SJCRH30 (cell line): Measurements from ENCODE around the gene SLC15A4. TPM values are rescaled to one million over a fixed set of nuclear protein-coding genes. Genes with fewer than 3 reads are reported as not detected.

Experiments
- DNase-seq, 2 experiments: peaks; one replicate each; pipeline ENCODE4 v3.0.0-alpha.2; 2015 to 2020
- H3K27ac ChIP-seq: fragments of 250-450 bp; sonication (Bioruptor Pico); 2 replicates; pipeline ENCODE4 v1.5.1; 2020; ENCODE audit warnings: mild to moderate bottlenecking, moderate library complexity
- H3K27me3 ChIP-seq: fragments of 250-450 bp; sonication (Bioruptor Pico); 2 replicates; pipeline ENCODE4 v1.5.1; 2020; ENCODE audit warnings: mild to moderate bottlenecking, moderate library complexity
- H3K36me3 ChIP-seq: fragments of 250-450 bp; sonication (Bioruptor Pico); 2 replicates; pipeline ENCODE4 v1.5.1; 2020; ENCODE audit warnings: mild to moderate bottlenecking, moderate library complexity
- H3K4me1 ChIP-seq: fragments of 250-450 bp; sonication (Bioruptor Pico); 2 replicates; pipeline ENCODE4 v1.5.1; 2020; ENCODE audit warnings: mild to moderate bottlenecking, moderate library complexity
- H3K4me3 ChIP-seq: fragments of 250-450 bp; sonication (Bioruptor Pico); 2 replicates; pipeline ENCODE4 v1.5.1; 2020; ENCODE audit warnings: mild to moderate bottlenecking, moderate library complexity
- H3K9me3 ChIP-seq: fragments of 250-450 bp; sonication (Bioruptor Pico); replicated peaks from 2 replicates; pipeline ENCODE4 v1.5.1; 2020; ENCODE audit warnings: mild to moderate bottlenecking, moderate library complexity
- total RNA-seq: library from RNA; depleted of rRNA; stranded (reverse); fragments of >200 nt; shearing (Covaris generic); gene quantifications from 2 replicates; pipeline ENCODE4 v1.2.3, GENCODE V29; 2014

Gene SLC15A4
- total RNA-seq, 1 experiment from 2014 or later, result 20.6 TPM

DNA sequence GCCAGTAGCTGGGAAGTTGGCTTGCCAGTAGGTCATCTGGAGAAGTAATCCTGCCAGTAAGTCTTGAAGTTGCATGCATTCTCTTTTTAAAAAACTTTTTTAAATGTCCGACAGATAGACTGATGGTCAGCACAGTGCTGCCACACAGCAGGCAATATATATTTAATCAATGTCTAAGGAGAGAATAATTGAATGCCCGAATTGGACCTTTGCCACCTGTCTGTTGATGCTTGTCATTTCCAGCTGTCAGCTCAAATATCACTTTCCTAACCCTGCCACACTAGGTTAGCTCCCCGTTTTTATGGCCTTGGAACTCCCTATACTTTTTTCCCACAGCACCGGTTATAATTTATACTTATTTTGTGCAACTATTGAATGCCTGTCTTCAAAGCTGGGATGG lies 2.1 kb upstream of the SLC15A4 start:
- Histone ChIP-seq H3K27me3 (no peaks in the 10 kb centered on the region), H3K9me3 (no peaks in the 10 kb centered on the region; the same call in 1 of the 2 replicates), H3K27ac (no peak overlapping the region), H3K36me3 (no peaks in the 10 kb centered on the region), H3K4me1 (no peaks in the 10 kb centered on the region), H3K4me3 (no peak overlapping the region)
- DNase-seq, result peak in 1 of 2 experiments; percentile 12

DNA sequence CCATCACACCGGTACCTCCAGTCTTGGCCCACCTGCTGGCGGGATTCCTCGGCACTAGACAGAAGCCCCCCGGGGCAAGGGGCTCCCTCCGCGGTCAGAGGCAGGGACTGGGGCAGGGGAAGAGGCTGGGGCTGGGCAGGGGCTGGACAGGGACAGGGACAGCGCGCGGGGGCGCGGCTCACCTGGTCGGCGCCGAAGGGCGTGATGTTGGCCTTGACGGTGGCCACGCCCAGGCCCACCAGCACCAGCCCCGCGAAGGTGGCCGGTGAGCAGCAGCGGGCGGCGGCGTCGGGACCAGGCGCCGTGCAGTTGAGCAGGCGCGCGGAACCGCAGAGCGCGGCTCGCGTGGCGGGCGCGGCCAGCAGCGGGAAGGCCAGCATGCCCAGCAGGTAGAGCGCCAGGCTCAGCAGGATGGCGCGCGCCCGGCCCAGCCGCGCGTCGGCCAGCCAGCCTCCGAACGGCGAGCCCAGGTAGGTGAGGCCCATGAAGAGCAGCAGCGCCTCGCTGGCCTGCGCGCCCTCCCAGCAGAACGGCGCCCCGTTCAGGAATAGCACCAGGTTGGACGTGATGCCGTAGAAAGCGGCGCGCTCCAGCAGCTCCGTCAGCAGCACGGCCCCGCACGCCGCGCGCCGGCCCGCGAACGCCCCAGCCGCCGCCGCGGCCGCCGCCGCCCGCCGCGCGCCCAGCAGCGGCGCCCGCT lies 392 bp downstream of the SLC15A4 start:
- Histone ChIP-seq H3K27me3 (no peaks in the 10 kb centered on the region), H3K4me3 (peak overlapping the region; percentile 75), H3K9me3 (no peaks in the 10 kb centered on the region; the same call in 1 of the 2 replicates), H3K27ac (peak overlapping the region; percentile 40; the same call in 1 of the 2 replicates), H3K36me3 (no peaks in the 10 kb centered on the region), H3K4me1 (no peaks in the 10 kb centered on the region)
- peak in 1 of 2 experiments; percentile 7 for DNase-seq

DNA sequence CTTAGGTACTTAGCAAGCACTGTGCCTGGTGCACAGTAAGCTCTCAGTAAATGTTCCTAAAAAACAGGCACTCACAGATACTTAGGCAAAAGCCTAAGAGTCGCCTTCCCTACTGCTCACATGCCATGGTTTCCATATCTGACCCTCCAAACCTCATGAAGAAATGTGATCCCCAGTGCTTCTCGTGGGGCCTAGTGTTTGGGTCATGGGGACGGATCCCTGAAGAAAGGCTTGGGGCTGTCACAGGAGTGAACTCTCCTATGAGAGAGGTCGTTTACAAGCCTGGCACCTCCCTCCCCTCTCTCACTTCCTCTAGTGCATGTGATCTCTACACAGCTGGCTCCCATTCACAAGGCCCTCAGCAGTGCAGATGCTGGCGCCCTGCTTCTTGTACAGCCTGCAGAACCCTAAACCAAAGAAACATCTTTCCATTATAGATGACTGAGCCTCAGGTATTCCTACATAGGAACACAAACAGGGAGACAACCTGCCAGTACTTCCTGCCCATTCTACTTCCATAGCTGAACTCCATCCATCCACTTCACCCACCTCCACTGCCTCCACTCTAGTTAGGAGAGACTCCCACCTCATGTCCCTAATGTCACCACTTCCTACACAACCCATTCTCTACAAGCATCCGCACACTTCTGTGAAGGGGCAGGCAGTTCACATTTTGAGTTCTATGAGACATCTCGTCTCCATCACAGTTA lies 2.9 kb downstream of the SLC15A4 start:
- no peak for DNase-seq
- no peaks in the 10 kb centered on the region for H3K27me3 ChIP-seq
- no peaks in the 10 kb centered on the region for H3K36me3 ChIP-seq
- no peak overlapping the region for H3K4me3 ChIP-seq
- no peak overlapping the region for H3K27ac ChIP-seq
- no peaks in the 10 kb centered on the region for H3K9me3 ChIP-seq
- H3K4me1 ChIP-seq, result no peaks in the 10 kb centered on the region

DNA sequence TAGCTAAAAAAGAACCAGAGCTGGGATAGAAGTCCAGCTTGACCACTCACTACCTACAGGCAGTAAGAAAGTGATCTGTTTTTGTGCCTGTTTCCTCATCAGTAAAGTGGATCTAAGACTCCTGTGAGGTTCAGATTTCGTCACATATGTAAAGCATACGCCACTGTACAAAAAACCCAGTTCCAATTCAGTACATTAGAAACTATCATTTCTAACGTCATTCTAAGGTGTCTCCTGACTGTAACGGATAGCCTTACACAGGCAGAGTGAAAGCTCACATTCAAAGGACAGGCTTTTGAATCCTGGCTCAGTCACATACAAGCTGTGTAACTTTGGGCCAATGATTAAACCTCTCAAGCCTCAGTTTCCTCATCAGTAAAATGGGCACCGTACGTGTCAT lies 3.5 kb downstream of the SLC15A4 start:
- Histone ChIP-seq H3K36me3 (no peaks in the 10 kb centered on the region), H3K4me1 (no peaks in the 10 kb centered on the region), H3K9me3 (no peaks in the 10 kb centered on the region), H3K27me3 (no peaks in the 10 kb centered on the region), H3K4me3 (no peak overlapping the region), H3K27ac (no peak overlapping the region)
- DNase-seq, result no peak

DNA sequence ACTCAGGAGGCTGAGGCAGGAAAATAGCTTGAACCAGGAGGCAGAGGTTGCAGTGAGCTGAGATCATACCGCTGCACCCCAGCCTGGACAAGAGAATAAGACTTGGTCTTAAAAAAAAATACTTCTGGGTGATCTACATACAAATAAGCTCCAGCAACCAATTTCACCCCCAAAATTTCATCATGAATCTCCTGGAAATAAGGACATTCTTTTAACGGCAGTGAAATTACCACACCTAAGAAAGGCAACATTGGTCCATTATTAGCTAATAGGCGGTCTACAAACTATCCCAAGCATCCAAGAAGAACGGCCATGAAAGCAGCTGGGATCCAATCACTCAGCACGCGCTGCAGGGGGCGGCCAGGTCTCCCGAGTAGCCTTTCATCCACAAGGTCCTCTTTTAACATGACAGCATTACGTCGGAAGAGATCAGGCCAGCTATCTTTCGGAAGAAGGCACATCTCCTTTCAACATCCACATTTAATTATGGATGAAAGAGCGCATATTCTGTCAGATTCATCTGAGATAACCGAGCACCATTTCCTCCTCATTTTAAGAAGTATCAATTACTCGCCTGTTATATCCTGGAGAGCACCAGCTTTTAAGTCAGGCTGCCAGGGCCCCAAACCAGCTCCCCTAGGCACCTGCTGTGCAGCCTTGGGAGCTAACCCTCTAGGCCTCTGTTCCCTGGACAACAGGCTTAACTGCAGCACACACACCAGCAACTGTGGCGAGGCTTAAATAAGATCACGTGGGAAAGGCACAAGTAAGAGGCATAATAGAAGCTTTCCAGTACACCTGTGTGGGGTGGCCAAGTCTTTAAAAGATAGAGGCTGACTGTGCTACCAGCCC lies 4.2 kb downstream of the SLC15A4 start:
- DNase-seq, result no peak
- no peak overlapping the region for H3K4me3 ChIP-seq
- no peak overlapping the region for H3K27ac ChIP-seq
- no peaks in the 10 kb centered on the region for H3K4me1 ChIP-seq
- peaks cover 3% of the 10 kb centered on the region; the same call in 1 of the 2 replicates for H3K36me3 ChIP-seq
- no peaks in the 10 kb centered on the region for H3K27me3 ChIP-seq
- no peaks in the 10 kb centered on the region for H3K9me3 ChIP-seq

DNA sequence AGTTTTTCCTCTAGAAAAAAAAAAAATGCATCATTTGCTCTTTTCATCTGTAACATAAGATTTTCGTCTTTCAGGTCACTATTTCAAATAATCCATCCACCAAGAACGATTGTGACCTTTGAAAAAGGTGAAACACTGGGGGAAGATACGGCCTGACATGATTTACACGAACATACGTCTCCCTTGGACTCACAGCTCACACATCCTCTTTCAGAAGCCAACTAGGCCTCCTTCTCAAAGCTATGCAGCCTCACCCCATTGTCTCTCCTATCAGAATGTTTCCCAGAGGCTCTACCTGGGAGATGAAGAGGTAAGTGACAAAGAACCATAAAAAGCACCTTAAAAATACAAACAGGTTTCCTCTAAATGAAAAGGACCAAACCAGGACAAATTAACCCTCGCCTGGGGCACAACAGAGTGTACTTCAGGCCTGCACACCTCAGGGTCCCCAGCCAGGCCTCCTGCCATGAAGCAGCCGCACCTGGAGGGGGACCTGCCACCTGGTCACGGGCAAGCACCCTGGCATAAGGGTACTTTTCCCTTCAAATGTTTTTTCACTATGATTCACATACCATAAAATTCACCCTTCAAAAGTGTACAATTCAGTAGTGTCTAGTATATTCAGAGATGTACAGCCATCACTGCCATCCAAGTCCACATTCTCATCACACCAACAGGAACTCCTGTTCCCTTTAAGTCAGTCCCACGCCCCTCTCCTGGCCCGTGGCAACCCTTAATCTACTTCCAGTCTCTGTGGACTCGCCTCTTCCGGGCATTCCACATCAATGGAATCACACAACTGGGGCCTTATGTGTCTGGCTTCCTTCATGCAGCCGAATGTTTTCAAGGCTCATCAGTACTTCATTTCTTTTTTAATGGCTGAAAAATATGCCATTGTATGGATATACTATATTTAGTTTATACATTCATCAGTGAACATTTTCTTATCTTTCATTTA lies 5.4 kb downstream of the SLC15A4 start:
- H3K27me3 ChIP-seq, result no peaks in the 10 kb centered on the region
- H3K9me3 ChIP-seq, result no peaks in the 10 kb centered on the region
- no peaks in the 10 kb centered on the region for H3K4me1 ChIP-seq
- H3K4me3 ChIP-seq, result no peak overlapping the region
- H3K27ac ChIP-seq, result no peak overlapping the region
- DNase-seq, result no peak
- peaks cover 8% of the 10 kb centered on the region; the same call in 1 of the 2 replicates for H3K36me3 ChIP-seq

DNA sequence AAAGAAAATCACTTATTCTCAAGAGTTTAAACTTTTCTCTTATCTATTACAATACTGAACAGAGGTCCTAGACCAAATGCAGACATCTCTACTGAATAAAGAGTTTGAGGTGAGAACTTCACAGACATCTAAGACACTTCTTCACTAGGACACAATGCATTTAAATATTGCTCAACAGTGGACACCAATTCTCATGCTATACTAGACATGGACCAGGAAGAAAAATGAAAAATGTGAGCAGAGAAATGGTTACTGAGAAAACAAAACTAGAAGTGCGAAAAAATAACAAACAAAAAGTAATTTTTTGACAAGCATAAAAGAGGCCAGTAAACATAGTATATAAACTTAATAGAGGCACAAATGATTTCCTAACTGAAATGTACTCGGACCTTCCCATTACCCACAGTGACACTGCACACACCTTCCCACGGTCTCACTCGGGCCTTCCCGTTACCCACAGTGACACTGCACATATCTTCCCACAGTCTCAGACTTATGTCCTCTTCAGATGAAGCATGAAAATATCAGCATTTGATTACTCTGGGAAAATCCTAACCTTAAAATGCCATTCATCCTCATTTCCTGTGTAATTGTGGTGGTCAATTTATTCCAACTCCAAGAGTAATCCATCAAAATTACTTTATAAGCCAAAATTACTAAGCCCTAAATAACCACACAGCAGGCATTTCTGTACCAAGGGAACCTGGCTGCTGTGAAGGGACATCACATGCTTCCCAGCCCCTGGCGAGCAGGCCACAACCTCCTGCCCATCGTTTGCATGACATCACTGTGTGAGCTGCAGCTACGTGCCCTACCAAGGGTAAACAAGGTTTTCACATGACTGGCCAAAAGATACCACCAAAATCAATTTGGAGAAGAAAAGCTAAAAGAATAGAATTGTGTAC lies 6.4 kb downstream of the SLC15A4 start:
- Histone ChIP-seq H3K9me3 (no peaks in the 10 kb centered on the region), H3K4me1 (no peaks in the 10 kb centered on the region), H3K36me3 (peaks cover 11% of the 10 kb centered on the region; the same call in 1 of the 2 replicates), H3K4me3 (no peak overlapping the region), H3K27me3 (no peaks in the 10 kb centered on the region), H3K27ac (no peak overlapping the region)
- DNase-seq, result no peak

DNA sequence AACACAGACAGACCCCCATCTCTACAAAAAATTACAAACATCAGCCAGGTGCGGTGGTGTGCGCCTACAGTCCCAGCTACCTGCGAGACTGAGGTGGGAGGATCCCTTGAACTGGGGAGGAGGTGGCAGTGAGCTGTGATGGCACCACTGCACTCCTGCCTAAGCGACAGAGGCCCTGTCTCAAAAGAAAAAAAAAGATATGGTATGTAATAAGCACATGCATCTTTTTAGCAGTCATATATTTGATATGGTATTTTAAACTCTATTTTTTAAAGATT lies 7.2 kb downstream of the SLC15A4 start:
- H3K4me3 ChIP-seq, result no peak overlapping the region

DNA sequence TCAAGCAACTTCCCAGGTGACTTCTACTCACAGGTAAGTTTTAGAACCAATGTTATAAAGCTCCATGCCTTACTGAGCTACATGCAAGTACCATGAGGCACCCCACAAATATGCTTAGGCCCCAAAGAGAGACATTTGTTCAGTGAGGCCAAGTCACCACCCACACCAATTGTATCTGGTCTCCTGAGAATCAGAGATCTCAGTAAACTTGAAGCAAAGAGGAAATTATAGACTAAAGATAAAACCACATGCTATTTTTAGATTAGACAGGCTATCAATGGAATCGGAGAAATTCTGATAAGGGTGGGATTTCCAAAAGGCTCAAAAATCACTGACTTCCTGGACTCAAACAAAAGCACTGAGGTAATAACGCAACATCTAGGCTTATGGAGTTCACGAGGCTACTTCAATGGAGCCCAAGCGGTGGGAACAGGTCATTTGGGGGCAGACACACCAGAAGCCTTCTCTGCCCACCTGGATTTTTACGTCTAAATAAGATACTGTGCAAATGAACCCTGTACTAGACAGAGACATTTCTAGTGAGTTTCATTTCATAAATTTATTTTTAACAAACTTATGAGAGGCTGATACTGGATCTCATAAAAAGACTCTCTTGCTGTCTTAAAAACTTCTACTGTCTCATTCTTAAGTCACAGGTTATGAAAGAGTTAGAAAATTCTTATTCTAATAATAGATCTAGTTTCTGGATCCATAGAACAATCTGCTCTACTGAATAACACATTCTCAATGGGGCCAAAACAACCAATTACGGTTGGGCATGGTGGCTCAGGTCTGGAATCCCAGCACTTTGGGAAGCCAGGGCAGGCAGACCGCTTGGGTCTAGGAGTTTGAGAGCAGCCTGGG lies 7.7 kb downstream of the SLC15A4 start:
- no peak overlapping the region for H3K27ac ChIP-seq
- no peak overlapping the region for H3K4me3 ChIP-seq
- no peaks in the 10 kb centered on the region for H3K27me3 ChIP-seq

More for the DNA sequence above, 7.2 kb downstream of the SLC15A4 start:
- DNase-seq, result no peak
- Histone ChIP-seq H3K4me1 (no peaks in the 10 kb centered on the region), H3K36me3 (peaks cover 11% of the 10 kb centered on the region; the same call in 1 of the 2 replicates), H3K27me3 (no peaks in the 10 kb centered on the region), H3K9me3 (no peaks in the 10 kb centered on the region), H3K27ac (no peak overlapping the region)

DNA sequence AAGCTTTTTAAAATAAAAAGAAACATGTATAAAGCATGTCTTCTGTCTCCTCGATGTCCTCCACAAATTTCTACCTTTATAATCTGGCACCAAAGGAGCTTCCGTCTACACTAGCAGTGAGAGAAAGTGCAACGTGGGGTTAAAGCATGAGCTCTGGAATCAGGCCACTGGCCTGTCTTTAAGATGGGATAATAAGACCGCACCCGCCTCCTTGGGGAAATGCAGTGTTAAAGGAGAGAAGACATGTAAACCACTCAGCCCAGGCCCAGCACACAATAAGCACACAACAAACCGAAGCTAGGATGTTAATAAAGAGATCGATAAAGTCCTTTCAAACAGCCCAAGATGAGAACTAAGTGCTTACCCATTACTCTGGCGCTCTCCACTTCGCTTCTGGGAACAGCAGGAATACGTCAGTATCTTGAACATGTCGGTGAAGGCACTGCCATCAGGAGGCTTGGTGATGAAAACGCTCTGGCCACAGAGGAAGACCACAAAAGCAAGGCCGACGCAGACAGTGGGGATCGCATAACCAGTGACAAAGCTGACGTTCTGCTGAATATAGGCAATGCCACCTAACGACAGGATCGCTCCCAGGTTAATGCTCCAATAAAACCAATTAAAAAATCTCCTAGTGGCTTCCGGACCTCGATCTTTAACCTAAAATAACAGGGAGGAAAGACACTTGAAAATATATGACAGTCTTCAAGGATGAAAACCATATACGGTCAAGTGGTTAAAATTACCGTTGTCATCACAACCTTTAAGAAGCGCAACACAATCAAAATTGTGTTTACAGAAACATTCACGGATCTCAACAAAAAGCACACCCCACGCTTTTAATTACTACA lies 9.1 kb downstream of the SLC15A4 start:
- Histone ChIP-seq H3K36me3 (peaks cover 11% of the 10 kb centered on the region; the same call in 1 of the 2 replicates), H3K27me3 (no peaks in the 10 kb centered on the region), H3K9me3 (no peaks in the 10 kb centered on the region), H3K27ac (no peak overlapping the region), H3K4me1 (no peaks in the 10 kb centered on the region), H3K4me3 (no peak overlapping the region)
- no peak for DNase-seq

More for the DNA sequence above, 7.7 kb downstream of the SLC15A4 start:
- peaks cover 11% of the 10 kb centered on the region; the same call in 1 of the 2 replicates for H3K36me3 ChIP-seq
- H3K9me3 ChIP-seq, result no peaks in the 10 kb centered on the region
- no peak for DNase-seq
- H3K4me1 ChIP-seq, result no peaks in the 10 kb centered on the region

DNA sequence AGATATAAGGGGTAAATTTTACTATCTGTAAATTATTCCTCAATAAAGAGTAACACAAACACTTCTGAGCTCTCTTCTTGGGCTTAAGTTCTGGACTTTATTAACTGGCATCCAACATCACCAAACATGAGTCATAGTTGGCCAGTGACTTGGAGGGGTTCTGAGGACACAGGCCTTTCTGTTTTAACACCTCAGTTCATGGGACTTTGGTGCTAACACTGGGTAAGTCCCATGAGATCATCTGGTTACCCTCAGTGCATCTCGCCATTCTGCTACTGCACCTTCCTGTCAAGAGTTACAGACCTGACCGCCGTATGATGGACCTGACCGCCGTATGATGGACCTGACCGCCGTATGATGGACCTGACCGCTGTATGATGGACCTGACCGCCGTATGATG lies 9.9 kb downstream of the SLC15A4 start:
- no peak overlapping the region for H3K27ac ChIP-seq
- DNase-seq, result no peak
- H3K4me1 ChIP-seq, result no peaks in the 10 kb centered on the region

DNA sequence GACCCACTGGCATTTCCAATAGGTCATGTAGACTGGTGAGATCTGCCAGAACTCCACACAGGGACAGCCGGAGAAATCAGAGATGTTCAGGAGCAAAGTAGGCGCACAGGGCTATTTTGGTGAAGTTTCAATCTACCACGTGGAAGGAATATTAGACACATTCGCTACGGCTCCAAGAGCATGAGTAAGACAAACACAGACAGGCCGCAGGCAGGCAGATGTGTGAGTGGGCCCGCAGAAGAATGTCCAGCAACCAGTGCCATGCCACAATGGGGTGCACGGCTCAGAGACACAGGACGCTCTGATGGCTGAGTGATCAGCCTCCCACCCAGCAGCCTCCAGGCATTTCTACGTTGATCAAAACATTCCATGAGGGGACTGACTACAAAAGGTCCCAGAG lies 10.4 kb downstream of the SLC15A4 start:
- Histone ChIP-seq H3K4me1 (no peaks in the 10 kb centered on the region), H3K27me3 (no peaks in the 10 kb centered on the region), H3K9me3 (no peaks in the 10 kb centered on the region), H3K27ac (no peak overlapping the region), H3K4me3 (no peak overlapping the region), H3K36me3 (peaks cover 11% of the 10 kb centered on the region; the same call in 1 of the 2 replicates)
- DNase-seq, result no peak

More for the DNA sequence above, 9.9 kb downstream of the SLC15A4 start:
- H3K36me3 ChIP-seq, result peaks cover 11% of the 10 kb centered on the region; the same call in 1 of the 2 replicates
- H3K9me3 ChIP-seq, result no peaks in the 10 kb centered on the region
- H3K27me3 ChIP-seq, result no peaks in the 10 kb centered on the region
- H3K4me3 ChIP-seq, result no peak overlapping the region
